Measurements from ENCODE around the gene SSR4. TPM values are rescaled to one million over a fixed set of nuclear protein-coding genes. Genes with fewer than 3 reads are reported as not detected.
"Not testable (repeated sequence)": the region's sequence is repeated elsewhere in the genome, so short reads cannot be mapped to it uniquely, and the experiment has no call there.

The SSR4 gene
- total RNA-seq = 86.6 and 152 TPM in 2 replicates

- DNase-seq (ENCODE audit: low read depth, low spot score) = peak; percentile 82
Measured at GRCh38 chrX:153794018-153794896, at the start of gene SSR4, which contains the start of gene IDH3G. Gene SSR4 (plus strand): TSS chrX:153794668. CDS start chrX:153794688, 20 bp downstream. Gene IDH3G (minus strand): TSS chrX:153794375. CDS start chrX:153794326, 49 bp downstream.

GRCh38 chrX:153745067-153745433 is 49.4 kb upstream of the SSR4 start:
- DNase-seq (ENCODE audit: low read depth, low spot score) = not testable (repeated sequence)

- no peak for DNase-seq (ENCODE audit: low read depth, low spot score)
Measured at GRCh38 chrX:153746359-153746758, 48.1 kb upstream of the SSR4 start.

- DNase-seq (ENCODE audit: low read depth, low spot score) = not testable (repeated sequence)
Measured at GRCh38 chrX:153746991-153747390, 47.5 kb upstream of the SSR4 start.

GRCh38 chrX:153749017-153749416 is 45.5 kb upstream of the SSR4 start:
- not testable (repeated sequence) for DNase-seq (ENCODE audit: low read depth, low spot score)

GRCh38 chrX:153750127-153750774 is 44.2 kb upstream of the SSR4 start:
- DNase-seq (ENCODE audit: low read depth, low spot score) = no peak

- no peak for DNase-seq (ENCODE audit: low read depth, low spot score)
Measured at GRCh38 chrX:153755136-153755535, 39.3 kb upstream of the SSR4 start.

- no peak for DNase-seq (ENCODE audit: low read depth, low spot score)
Measured at GRCh38 chrX:153761863-153762262, 32.6 kb upstream of the SSR4 start.

GRCh38 chrX:153762626-153763173 is 31.8 kb upstream of the SSR4 start:
- DNase-seq (ENCODE audit: low read depth, low spot score) = no peak

GRCh38 chrX:153763298-153763932 is 31.1 kb upstream of the SSR4 start:
- DNase-seq (ENCODE audit: low read depth, low spot score) = no peak

- peak; percentile 13 for DNase-seq (ENCODE audit: low read depth, low spot score)
Measured at GRCh38 chrX:153763989-153764755, 30.3 kb upstream of the SSR4 start, which contains the start of gene PLXNB3. Gene PLXNB3 (plus strand): TSS chrX:153764249. CDS start chrX:153765536, 1,287 bp downstream.

- DNase-seq (ENCODE audit: low read depth, low spot score) = no peak
Measured at GRCh38 chrX:153764786-153765137, 29.7 kb upstream of the SSR4 start.

GRCh38 chrX:153765138-153766079 is 29.1 kb upstream of the SSR4 start:
- no peak for DNase-seq (ENCODE audit: low read depth, low spot score)

GRCh38 chrX:153766098-153766817 is 28.2 kb upstream of the SSR4 start:
- peak; percentile 13 for DNase-seq (ENCODE audit: low read depth, low spot score)

- DNase-seq (ENCODE audit: low read depth, low spot score) = no peak
Measured at GRCh38 chrX:153766871-153767673, 27.4 kb upstream of the SSR4 start.

- DNase-seq (ENCODE audit: low read depth, low spot score) = no peak
Measured at GRCh38 chrX:153767674-153768055, 26.8 kb upstream of the SSR4 start.

GRCh38 chrX:153768311-153769157 is 25.9 kb upstream of the SSR4 start:
- no peak for DNase-seq (ENCODE audit: low read depth, low spot score)
